A549 (cell line): ENCODE results near the gene FRMD7.

Experiments
- BHLHE40 ChIP-seq: IDR thresholded peaks from 2 replicates; pipeline ENCODE4 v1.6.1; 2012; ENCODE audit warnings: low read depth, low read length, inconsistent platforms
- CEBPB ChIP-seq, 2 experiments: fragments of >200 bp in 1 of 2; sonication (Bioruptor Twin) in 1 of 2; formaldehyde crosslinking in 1 of 2; IDR thresholded peaks; 2 replicates each; pipeline ENCODE4 v1.6.1; 2012 to 2016
- HOXA7 ChIP-seq: fragments of 250-450 bp; sonication (Bioruptor Pico); IDR thresholded peaks from 2 replicates; pipeline ENCODE4 v1.5.0; 2020; ENCODE audit warnings: mild to moderate bottlenecking, moderate library complexity
- TF ChIP-seq, protein P1 (sequence below): fragments of >200 bp; sonication (Bioruptor Twin); formaldehyde crosslinking; IDR thresholded peaks from 3 replicates; pipeline ENCODE4 v1.5.1; 2016

GRCh38 chrX:132094164-132094563, 33.7 kb downstream of the FRMD7 start:
- TF ChIP-seq, protein P1, sequence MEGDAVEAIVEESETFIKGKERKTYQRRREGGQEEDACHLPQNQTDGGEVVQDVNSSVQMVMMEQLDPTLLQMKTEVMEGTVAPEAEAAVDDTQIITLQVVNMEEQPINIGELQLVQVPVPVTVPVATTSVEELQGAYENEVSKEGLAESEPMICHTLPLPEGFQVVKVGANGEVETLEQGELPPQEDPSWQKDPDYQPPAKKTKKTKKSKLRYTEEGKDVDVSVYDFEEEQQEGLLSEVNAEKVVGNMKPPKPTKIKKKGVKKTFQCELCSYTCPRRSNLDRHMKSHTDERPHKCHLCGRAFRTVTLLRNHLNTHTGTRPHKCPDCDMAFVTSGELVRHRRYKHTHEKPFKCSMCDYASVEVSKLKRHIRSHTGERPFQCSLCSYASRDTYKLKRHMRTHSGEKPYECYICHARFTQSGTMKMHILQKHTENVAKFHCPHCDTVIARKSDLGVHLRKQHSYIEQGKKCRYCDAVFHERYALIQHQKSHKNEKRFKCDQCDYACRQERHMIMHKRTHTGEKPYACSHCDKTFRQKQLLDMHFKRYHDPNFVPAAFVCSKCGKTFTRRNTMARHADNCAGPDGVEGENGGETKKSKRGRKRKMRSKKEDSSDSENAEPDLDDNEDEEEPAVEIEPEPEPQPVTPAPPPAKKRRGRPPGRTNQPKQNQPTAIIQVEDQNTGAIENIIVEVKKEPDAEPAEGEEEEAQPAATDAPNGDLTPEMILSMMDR, result no peak
- no peak for TF ChIP-seq BHLHE40
- no peak for TF ChIP-seq CEBPB (IDR thresholded peaks at IDR 0.05)
- no peak for TF ChIP-seq HOXA7
